Measurements from ENCODE around the gene THBS3.

- no peak for TF ChIP-seq POLR2AphosphoS5 (IDR thresholded peaks at IDR 0.05; ENCODE audit: low read depth, low read length)
- no peak for TF ChIP-seq POLR2A (IDR thresholded peaks at IDR 0.05; ENCODE audit: low read depth, low read length)
- TF ChIP-seq PAX5 (IDR thresholded peaks at IDR 0.05; ENCODE audit: insufficient read depth, low read length, severe bottlenecking): no peak
- no peak for TF ChIP-seq TAF1 (IDR thresholded peaks at IDR 0.05; ENCODE audit: low read depth, low read length)
- TF ChIP-seq SPI1 (IDR thresholded peaks at IDR 0.05; ENCODE audit: low read depth, low read length): 0 out of 2 replicates have a peak, but pooled peaks have one; percentile 20
Observed at GRCh38 chr1:155207806-155208540, at the start of gene THBS3.

All from GM12891 (cell line).